GM18502 (cell line): ENCODE measurements around the gene MAGED2.
"Not testable (repeated sequence)": the region's sequence is repeated elsewhere in the genome, so short reads cannot be mapped to it uniquely, and the experiment has no call there.

ENCODE experiments used
- ATAC-seq: cut with Tn5 transposase; IDR thresholded peaks from one replicate; pipeline ENCODE4 v1.9.1; 2021; ENCODE audit warnings: mild to moderate bottlenecking; ENCODE audit not compliant: unreplicated experiment, poor library complexity

The MAGED2 gene

GRCh38 chrX:54807524-54808108, at the start of gene MAGED2:
MAGED2 (plus strand) TSS chrX:54807745; CDS start chrX:54809332, 1,587 bp downstream.
- no peak for ATAC-seq

- no peak for ATAC-seq
These were observed 49.2 kb upstream of the MAGED2 start for GRCh38 chrX:54758114-54759055.

GRCh38 chrX:54774391-54775094, 33.0 kb upstream of the MAGED2 start:
- ATAC-seq: not testable (repeated sequence)

GRCh38 chrX:54776061-54776460, 31.5 kb upstream of the MAGED2 start:
- no peak for ATAC-seq

- no peak for ATAC-seq
These were observed 30.4 kb upstream of the MAGED2 start for GRCh38 chrX:54776987-54777672.

GRCh38 chrX:54785901-54786300, 21.6 kb upstream of the MAGED2 start:
- ATAC-seq: no peak

- ATAC-seq: no peak
These were observed 20.6 kb upstream of the MAGED2 start for GRCh38 chrX:54786967-54787366.

- ATAC-seq: no peak
These were observed 19.1 kb upstream of the MAGED2 start for GRCh38 chrX:54788446-54788845.

- ATAC-seq: not testable (repeated sequence)
These were observed 18.1 kb upstream of the MAGED2 start for GRCh38 chrX:54789405-54789804.

GRCh38 chrX:54794028-54794427, 13.5 kb upstream of the MAGED2 start:
- ATAC-seq: no peak

- no peak for ATAC-seq
These were observed 12.8 kb upstream of the MAGED2 start for GRCh38 chrX:54794795-54795194.

GRCh38 chrX:54798137-54798536, 9.4 kb upstream of the MAGED2 start, which contains the start of gene ITIH6:
ITIH6 (minus strand) TSS chrX:54798255; CDS start chrX:54798210, 45 bp downstream.
- ATAC-seq: no peak

- no peak for ATAC-seq
These were observed 8.5 kb upstream of the MAGED2 start for GRCh38 chrX:54799046-54799445.

- ATAC-seq: peak; percentile 27
These were observed 612 bp downstream of the MAGED2 start for GRCh38 chrX:54808109-54808604.

- peak; percentile 84 for ATAC-seq
These were observed 1.3 kb downstream of the MAGED2 start for GRCh38 chrX:54808605-54809483.

GRCh38 chrX:54810532-54810931, 3.0 kb downstream of the MAGED2 start:
- ATAC-seq: no peak

GRCh38 chrX:54811301-54811885, 3.8 kb downstream of the MAGED2 start:
- no peak for ATAC-seq

GRCh38 chrX:54812306-54812705, 4.8 kb downstream of the MAGED2 start:
- ATAC-seq: no peak
